ENCODE results near the gene ASTL. TPM values are rescaled to one million over a fixed set of nuclear protein-coding genes. Genes with fewer than 3 reads are reported as not detected.

ASTL gene
- total RNA-seq, 1 experiment from 2014 or later: 0.34 TPM

- Histone ChIP-seq H2AFZ (ENCODE audit: low read depth, low read length, poor library complexity, severe bottlenecking) (no peak overlapping the region), H3K27me3 (ENCODE audit: insufficient read depth, low read length) (no peaks in the 10 kb centered on the region), H3K27ac (ENCODE audit: low read depth, low read length) (no peak overlapping the region), H3K4me3 (replicated peaks in 1 of 2; ENCODE audit: low read depth in 1 of 2, low read length in 2 of 2) (no peak overlapping the region), H3K36me3 (ENCODE audit: control insufficient read depth in 1 of 2, insufficient read depth in 2 of 2, low read length in 2 of 2) (no peaks in the 10 kb centered on the region), H3K79me2 (ENCODE audit: insufficient read depth, low read length) (no peaks in the 10 kb centered on the region), H3K9me2 (ENCODE audit: insufficient read depth) (no peaks in the 10 kb centered on the region), H4K20me1 (ENCODE audit: insufficient read depth) (no peaks in the 10 kb centered on the region), H3K4me2 (ENCODE audit: low read length) (no peak overlapping the region), H3K4me1 (ENCODE audit: control insufficient read depth in 1 of 2, insufficient read depth in 2 of 2, low read length in 2 of 2) (peaks cover 11 to 16% of the 10 kb centered on the region in 2 experiments), H3K9ac (ENCODE audit: low read length) (no peak overlapping the region), H3K9me3 (ENCODE audit: control insufficient read depth in 1 of 2, insufficient read depth in 1 of 2, low read depth in 1 of 2, low read length in 2 of 2) (no peaks in the 10 kb centered on the region)
- BruUV-seq (replicated peaks): no TSS peak
- POLR2A ChIA-PET: no interaction called here
- TF ChIP-seq ELF1 (IDR thresholded peaks at IDR 0.05; ENCODE audit: borderline replicate concordance, low read depth) (no peak), TCF7L2 (IDR thresholded peaks at IDR 0.05; ENCODE audit: borderline replicate concordance, extremely low read depth, insufficient read depth, insufficient read length) (no peak), CTCF (IDR thresholded peaks at IDR 0.05 in 2 of 3, conservative IDR thresholded peaks at IDR 0.05 in 1 of 3; ENCODE audit: borderline replicate concordance in 1 of 3, insufficient read depth in 1 of 3, low read depth in 2 of 3, low read length in 2 of 3) (no peak), FOSL1 (IDR thresholded peaks at IDR 0.05; ENCODE audit: low read depth) (no peak), EZH2 (IDR thresholded peaks at IDR 0.05) (no peak), CEBPB (IDR thresholded peaks at IDR 0.05; ENCODE audit: low read depth) (no peak), SP1 (IDR thresholded peaks at IDR 0.05; ENCODE audit: low read depth) (no peak), CBX3 (IDR thresholded peaks at IDR 0.05; ENCODE audit: low read depth) (no peak), ZNF274 (IDR thresholded peaks at IDR 0.05; ENCODE audit: low read depth, low read length) (no peak), ZFX (IDR thresholded peaks at IDR 0.05) (no peak), EZH2phosphoT487 (IDR thresholded peaks at IDR 0.05; ENCODE audit: borderline replicate concordance) (no peak), SRF (IDR thresholded peaks at IDR 0.05; ENCODE audit: low read depth) (no peak)
- ATAC-seq (no peak), DNase-seq (ENCODE audit: low read depth, low spot score) (no peak)
- intact Hi-C loops (cut with micrococcal nuclease): no loop called here
- RAD21 ChIA-PET (ENCODE audit: low non-redundant PET in 1 of 2, low total read pairs in 2 of 2, uncharacterized antibody in 2 of 2, unreplicated experiment in 2 of 2): no interaction called here
- CTCF ChIA-PET: interaction anchor here (0.9 kb wide), 1 partner anchor 122 kb away, joined by 3 read pairs; no protein-coding TSS in a partner anchor
These were observed 23.8 kb downstream of the ASTL start for GRCh38 chr2:96114546-96114902.
